Stimulated activated CD8-positive, alpha-beta memory T cell treated with anti-CD3 and anti-CD28 coated beads, Interleukin-4, amount 100 ng/mL, for 1 hour (primary cell): ENCODE results near the gene PIP4P1.
"Not testable (repeated sequence)": the region's sequence is repeated elsewhere in the genome, so short reads cannot be mapped to it uniquely, and the experiment has no call there.

Source experiments
- DNase-seq, 2 donors: peaks; one replicate each; pipeline ENCODE4 v3.0.0-alpha.2; 2020; ENCODE audit warnings: low read depth in 2 of 2, low spot score in 1 of 2

PIP4P1 gene

DNA sequence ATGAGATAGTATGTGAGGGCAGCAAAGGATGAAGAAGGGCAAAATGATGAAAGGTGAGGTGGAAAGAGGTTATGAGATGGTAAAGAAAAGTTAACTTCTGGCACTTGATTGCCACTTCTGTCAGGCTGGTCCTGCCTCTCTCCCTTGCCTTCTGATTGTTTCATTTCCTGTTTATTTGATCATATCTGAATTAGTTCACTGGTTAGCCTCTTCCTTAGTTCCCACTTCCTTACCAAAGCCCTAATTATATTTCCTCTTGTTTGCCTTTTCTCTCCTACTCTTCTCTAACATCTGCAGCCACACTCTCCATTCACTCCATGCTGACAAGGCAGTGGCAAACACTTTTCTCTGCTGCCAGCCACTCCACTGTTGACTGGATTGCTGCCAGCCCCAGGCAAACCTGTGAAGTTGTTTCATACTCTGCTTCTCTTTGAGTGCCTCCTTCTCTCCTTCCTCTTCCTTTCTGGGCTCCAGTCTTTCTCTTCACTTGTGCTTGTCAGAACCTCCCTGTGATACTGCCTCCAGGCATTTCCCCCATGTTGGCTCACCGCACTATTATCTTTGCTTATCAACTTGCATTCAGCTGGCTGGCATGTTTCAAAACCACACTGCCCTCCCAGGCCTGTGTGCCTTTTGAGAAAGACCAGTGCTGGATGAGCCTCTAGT lies 16.1 kb upstream of the PIP4P1 start:
- peak in 1 of 2 donors; percentile 20 for DNase-seq

DNA sequence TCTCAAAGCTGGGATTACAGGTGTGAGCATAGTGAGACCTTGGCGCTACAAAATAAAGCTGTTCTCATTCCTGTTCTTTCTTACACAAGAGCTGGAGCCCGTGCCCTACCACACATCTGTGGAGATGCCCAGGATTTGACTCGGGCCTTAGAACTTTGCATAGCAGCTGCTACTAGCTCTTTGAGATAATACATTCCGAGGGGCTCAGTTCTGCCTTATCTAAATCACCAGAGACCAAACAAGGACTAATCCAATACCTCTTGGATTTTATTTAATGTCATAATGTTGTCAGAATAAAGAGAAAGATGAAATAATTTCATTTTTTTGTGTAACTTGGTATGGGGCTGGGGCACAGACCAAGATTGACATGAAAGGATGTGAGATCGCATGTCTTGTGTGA lies 15.5 kb upstream of the PIP4P1 start:
- no peak for DNase-seq

DNA sequence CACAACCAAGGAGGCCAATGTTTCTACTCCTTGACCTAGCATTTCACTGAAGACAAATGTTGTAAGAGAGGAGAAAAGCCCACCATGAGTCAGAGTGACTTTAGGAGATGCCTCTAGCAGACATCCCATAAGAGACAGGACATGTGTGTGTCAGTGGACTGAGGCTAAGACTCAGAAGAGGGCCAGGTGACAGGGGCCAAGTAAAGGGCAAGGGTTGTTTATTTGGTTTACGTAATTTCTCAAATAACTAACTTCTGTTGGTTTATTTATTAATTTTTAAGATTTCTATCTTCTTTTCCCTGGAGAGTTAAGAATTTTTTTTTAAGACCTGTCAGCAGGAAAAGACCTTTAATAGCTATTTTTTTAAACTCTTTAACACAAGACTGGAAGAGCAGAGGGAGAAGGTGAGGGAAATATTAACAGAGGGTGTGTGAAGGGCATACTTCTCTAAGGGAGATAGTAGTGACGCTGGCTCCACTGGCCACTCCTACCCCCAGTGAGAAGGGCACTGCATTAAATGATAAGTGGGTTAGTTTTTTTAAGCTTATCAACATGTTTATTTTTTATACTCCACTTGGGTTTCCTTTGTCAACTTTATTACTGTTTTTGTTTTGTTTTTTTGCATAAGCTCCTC lies 11.4 kb upstream of the PIP4P1 start:
- no peak for DNase-seq

DNA sequence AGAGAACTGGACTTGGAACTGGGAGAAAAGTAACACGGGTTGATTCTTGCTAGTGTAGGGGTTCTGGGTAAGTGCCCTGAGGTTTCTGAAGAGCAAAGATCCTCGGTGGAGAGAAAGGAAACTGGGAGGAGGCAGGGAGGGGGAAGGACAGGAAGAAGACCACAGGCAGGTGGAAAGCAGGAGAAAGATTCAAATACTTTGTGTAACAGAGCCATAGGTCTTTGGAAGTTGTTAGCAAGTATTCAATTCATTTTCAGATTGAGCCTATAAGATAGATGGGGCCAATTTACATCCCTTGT lies 9.3 kb upstream of the PIP4P1 start:
- no peak for DNase-seq

DNA sequence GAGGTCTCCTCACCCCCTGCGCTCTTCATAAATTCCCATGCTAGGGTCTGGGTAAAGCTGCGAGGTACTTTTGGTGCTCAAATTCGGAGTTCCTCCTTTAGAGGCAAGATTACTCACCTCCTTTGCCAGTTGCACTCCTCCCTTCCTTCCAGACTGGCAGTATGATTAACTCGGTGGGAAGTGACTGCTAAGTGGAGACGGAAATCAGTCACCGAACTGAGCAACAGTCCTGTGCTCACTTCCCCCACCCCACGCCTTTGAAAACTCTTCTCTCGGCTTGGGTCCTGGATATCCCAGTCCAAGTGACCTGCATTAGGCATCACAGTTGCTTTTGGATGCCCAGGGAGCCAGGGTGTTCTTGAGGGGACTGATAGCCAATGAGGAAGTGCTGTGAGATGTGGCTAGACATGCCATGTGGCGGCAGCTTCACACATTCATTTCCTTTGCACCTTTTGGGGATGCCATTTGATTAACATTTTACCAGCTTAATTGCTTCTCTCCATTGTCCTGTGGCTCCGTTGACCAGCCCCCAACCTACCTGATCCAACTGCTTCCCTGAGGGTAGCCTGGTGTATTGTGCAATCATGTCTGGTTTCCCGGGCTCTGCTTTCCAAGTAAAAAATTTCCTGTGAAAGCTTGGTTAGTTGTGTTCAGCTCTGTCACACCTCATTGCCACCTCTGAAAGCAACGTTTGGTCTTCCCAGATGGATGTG lies 8.8 kb upstream of the PIP4P1 start:
- DNase-seq = peak in 1 of 2 donors; percentile 14

DNA sequence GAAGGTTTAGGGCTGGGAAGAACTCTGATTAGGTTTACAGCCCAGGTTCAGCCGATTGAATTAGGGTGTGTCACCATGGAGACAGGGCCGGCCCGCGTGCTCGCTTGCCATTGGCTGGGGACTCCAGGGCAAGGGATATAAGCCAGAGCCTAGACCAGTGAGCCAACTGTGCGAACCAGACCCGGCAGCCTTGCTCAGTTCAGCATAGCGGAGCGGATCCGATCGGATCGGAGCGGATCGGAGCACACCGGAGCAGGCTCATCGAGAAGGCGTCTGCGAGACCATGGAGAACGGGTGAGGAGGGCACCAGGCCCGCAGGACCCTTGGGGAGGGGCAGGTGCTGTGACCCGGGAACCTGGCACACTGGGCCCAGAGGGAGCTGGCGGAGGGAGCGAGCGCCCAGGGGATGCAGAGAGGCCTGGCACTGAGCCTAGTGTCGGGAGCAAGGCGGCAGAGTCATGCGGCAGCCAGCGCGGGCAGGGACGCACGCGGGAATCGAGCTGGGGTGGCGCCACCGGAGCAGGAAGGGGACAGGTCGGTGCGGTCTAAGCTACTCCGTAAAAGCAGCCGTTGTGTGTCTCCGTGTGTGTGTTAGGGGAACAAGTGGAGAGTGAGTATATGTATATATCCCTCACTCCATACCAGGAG lies 8.1 kb upstream of the PIP4P1 start, which contains the start of gene PNP:
TSS of gene PNP (plus strand) at position 165 of the 648 bp plus-strand sequence. CDS start at position 284, 119 bp downstream.
- DNase-seq = peak; percentile 66 to 76

DNA sequence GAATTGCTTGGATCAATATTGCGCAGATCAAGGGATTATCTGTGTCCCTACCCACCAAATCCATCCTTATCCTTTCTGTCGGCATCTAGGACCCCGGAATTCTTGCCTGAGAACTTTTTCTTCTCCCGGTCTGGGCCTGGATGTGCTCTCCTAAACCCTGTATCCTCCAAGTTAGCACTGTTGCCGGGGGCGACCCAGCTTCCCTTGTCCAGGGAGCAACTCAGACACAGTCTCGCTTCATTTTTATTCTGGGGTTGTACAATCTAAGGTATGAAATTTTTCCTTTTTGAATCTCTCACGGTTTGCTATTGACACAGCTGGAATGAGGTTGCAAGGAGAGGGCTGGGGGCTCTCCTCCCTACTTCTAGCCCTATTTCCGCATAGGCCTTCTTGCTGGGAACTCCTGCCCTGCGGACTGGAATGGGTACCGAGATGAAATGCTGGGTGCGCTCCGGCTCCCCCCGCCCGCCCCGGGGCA lies 7.6 kb upstream of the PIP4P1 start:
- no peak for DNase-seq

DNA sequence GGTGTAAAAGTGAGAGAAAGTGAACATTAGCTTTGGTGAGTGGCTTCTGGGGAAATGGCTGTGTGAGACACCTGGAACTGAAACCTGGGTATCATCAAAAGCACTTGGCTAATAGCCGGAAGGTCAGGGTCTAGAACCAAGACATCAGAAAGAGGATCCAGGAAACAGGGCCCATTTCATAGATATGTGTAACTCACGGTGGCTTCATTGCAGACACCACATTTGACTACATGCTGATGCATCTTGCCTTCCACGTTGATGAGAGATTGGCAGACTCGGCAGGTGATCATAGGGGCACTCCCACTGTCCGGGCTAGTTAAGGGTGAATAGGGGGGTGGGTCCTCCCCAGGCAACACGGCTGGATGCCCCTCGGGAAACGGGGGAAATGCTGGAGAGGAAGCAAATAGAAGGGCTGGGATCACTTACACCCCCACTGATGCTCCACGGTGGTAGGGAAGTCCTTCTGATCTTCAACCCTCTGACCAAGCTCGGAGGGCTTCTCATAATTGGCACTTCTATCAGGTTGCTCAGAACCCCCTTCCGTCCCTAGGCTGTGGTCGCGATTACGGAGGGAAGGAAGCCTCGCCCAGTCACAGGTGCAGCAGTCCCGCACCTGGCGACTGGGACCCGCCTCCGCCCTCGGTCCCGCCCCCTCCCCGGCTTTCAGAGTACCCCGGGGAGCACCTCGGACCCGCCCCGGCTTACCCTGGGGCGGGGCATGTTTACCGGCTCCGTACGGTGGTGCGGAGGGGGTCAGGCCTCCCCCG lies 593 bp downstream of the PIP4P1 start:
- peak in 1 of 2 donors; percentile 22 for DNase-seq

DNA sequence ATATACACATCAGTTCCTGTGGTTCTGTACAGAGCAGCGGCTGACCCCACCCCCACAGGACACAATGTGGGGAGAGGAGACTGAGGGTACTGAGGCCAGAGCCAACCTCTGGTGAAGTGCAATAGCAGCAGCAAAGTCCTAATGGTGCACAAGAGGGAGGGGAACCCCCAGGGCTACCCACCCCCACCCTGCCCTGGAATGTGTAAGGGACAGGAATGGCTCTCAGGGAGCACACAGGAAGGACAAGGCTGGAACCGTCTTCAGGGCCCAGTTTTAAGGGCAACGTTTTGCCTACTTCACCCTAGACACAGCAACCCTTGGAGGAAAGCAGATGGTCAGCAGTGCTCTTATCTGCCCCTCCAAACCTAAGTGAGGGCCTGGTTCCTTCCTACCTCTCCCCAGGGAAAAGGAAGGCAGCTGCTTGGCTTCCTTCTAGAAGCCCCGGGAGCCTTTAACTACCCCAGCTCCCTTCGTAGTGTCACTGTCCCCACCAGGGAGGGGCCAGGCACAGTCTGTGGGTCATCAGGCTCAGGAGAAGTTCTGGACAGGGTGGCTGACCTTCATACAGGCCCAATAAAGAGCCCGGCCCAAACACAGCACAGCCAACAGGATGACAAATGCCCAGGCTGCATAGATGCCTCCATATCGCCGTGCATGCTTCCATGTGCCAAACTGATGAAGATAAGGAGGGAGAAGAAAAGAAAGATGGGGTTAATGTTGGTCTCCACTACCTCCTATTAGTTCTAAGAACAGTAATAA lies 3.0 kb downstream of the PIP4P1 start:
- no peak for DNase-seq

DNA sequence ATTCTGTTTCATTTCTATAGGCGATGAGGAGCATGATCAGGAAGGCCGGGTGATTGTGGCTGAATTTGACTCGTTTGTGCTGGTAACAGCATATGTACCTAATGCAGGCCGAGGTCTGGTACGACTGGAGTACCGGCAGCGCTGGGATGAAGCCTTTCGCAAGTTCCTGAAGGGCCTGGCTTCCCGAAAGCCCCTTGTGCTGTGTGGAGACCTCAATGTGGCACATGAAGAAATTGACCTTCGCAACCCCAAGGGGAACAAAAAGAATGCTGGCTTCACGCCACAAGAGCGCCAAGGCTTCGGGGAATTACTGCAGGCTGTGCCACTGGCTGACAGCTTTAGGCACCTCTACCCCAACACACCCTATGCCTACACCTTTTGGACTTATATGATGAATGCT lies 4.3 kb downstream of the PIP4P1 start:
- no peak for DNase-seq

DNA sequence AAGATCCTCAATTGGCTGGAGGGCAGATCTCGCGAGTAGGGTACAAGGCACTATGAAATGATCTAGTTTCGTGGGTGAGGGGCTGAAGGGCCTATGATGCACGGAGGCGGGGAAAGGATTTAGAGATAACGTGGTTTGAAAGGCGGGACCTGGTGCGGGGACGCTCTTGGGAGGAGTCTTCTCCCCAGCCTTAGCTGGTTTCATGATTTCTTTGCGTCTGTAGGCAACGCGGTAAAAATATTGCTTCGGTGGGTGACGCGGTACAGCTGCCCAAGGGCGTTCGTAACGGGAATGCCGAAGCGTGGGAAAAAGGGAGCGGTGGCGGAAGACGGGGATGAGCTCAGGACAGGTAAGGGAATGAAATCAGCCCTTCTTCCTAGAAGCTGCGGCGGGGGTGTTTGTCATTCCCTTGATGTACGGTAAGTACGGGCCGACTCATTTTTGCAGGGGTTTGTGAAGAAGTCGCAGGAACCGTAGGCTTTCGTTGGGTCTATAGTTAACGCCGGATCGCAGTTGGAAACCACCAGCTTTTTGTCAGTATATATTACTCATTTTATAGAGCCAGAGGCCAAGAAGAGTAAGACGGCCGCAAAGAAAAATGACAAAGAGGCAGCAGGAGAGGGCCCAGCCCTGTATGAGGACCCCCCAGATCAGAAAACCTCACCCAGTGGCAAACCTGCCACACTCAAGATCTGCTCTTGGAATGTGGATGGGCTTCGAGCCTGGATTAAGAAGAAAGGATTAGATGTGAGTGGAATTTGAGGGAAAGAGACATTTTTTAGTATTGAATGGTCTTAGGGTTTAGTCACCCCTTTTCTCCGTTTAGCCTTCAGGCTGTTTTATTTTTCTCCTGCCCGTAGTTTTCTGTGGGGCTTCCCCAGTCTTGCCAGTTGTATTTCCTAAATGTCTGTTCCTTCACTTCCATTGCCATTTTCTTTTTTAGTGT lies 5.6 kb downstream of the PIP4P1 start:
- no peak for DNase-seq

DNA sequence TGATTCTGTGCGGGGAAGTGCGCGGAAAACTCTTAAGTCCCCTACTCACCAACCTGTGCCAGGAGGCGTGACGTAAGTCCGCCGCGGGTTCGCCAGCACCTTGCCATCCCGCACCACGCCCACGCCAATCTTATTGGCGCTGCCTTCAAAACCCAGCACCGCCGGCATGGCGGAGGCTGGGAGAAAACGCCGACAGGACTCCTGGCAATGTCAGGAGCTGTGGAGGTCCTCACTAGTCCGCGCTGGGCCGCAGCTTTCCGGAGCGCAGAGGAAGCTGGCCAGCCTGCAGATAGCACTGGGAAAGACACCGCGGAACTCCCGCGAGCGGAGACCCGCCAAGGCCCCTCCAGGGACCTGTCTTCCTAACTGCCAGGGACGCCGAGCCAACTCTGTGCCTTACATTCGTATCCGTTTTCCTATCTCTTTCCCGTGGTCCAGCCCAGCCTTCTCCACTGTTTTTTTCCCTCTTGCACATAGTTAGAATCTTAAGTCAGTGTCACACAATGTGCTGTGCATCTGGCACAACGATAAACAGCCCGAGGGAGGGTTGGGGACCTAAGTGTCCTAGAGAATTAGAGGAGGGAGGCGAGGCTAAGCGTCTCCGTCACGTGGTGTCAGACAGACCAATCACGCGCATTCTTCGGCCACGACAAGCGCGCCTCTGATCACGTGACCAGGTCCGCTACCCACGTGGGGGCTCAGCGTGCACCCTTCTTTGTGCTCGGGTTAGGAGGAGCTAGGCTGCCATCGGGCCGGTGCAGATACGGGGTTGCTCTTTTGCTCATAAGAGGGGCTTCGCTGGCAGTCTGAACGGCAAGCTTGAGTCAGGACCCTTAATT lies 6.5 kb downstream of the PIP4P1 start, which contains the start of the genes APEX1 and OSGEP:
TSS of gene APEX1 (plus strand) at position 711 of the 839 bp plus-strand sequence. CDS start 420 bp downstream, outside the sequence.
TSS of gene OSGEP (minus strand) at position 297 of the 839 bp plus-strand sequence. CDS start at position 168, 129 bp downstream.
- peak; percentile 89 to 96 for DNase-seq

DNA sequence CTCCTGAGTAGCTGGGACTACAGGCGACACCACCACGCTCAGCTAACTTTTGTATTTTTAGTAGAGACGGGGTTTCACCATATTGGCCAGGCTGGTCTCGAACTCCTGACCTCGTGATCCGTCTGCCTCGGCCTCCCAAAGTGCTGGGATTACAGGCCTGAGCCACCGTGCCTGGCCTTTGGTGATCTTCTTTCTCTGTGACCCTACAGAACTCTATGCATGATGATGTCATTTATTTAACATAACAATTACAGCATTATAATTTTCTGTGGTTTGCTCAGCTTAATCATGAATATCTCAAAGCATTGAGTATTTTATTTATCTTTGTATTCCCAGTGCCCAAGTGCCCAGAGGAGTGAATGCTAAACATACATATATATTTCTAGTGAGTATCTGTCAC lies 8.4 kb downstream of the PIP4P1 start:
- not testable (repeated sequence) for DNase-seq

DNA sequence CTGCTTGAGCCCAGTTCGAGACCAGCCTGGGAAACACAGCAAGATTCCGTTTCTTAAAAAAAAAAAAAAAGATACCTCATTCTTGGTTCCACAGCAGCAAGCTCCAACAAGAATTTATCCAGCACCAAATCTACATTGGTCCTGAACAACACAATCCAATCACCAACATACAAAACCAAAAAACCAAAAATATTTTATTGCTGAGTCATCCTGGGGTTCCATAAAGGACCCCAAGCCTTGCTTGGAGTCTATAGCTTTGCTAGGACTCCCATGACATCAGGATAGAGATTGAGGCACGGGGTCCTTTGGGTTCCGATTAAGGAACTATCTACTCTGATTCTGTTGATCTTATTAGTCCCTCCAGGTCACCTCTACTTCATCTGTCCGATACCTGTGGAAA lies 14.3 kb downstream of the PIP4P1 start:
- no peak for DNase-seq

DNA sequence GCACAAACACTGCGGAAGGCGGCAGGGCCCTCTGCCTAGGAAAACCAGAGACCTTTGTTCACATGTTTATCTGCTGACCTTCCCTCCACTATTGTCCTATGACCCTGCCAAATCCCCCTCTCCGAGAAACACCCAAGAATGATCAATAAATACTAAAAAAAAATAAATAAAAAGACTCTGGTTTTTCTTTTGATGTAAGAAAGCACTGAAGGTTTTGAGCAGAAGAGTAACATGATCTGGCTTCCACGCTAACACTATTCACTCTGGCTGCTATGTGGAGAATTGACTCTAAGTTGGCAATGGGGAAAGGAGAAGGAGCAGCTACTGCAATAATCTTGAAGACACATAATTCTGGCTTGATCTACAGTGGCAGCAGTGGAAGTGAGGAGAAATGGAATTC lies 17.6 kb downstream of the PIP4P1 start:
- DNase-seq = not testable (repeated sequence)

DNA sequence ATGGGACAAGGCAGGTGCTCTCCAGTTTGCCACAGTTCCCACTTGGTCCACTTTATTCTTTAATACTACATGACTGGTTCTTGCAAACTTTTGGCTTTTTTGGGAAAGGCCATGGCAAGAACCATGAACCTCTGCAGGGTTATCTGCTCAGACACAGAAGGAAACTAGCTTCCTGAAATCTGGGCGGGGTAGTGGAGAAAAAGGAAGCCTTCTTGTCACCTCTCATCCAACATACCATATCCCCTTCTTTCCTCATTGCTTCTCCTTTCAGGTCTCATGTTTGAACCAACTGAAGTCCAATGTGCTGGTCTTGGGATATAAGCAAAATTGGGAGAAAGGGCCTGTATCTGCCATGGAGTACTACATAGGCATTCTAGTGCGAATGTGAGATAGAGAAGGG lies 19.8 kb downstream of the PIP4P1 start:
- DNase-seq = no peak

DNA sequence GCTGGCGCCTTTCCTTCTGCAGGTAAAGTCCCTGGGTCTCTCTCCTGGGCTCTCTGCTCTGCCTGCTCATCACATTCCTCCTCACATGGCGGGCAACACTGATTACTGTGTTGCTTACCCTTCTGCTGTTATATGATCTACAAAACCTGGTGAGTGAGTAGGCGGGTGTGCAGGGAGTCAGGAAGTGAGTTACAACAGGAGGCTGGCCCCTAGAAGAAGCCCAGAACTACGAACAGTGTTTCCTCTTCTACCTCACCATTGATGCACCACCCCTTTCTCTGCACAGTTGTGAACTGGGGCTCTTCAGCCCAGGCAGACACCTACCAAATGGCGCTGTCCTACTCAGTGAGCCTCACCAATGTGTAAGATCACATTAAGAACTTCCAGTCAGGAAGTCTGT lies 20.4 kb downstream of the PIP4P1 start:
- DNase-seq = peak in 1 of 2 donors; percentile 2

DNA sequence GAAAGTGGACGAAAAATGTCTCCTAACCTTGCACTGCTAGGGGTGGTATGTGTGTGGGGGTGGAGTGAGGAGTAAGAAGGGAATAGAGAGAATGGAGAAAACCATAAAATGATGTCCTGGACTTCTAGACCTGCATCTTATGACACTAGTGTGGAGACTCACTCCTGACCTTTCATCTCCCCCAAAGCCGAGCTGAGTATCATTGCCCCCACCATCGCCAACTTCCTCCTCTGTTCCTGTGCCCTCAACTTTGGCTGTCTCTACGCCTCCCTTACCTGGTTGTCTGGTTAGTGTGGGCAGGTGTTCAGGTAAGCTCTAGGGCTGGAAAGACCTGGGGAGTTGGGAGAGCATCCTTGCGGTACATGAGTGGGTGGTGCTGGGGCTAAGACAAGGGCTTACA lies 20.8 kb downstream of the PIP4P1 start:
- DNase-seq = no peak
